Activated T-cell treated with anti-CD3 and anti-CD28 coated beads, Interleukin-2, amount 50 U/mL, for 4 hours (primary cell): ENCODE data around the gene KIAA1671. TPM values are rescaled to one million over a fixed set of nuclear protein-coding genes. Genes with fewer than 3 reads are reported as not detected.
"Not testable (repeated sequence)": the region's sequence is repeated elsewhere in the genome, so short reads cannot be mapped to it uniquely, and the experiment has no call there.

ENCODE experiments used
- ATAC-seq, 2 donors: fragments of 200-7000 bp; cut with Tn5 transposase; one replicate each; pipeline ENCODE4 v1.10.0; 2021
- DNase-seq: peaks from one replicate; pipeline ENCODE4 v3.0.0-alpha.2; 2020
- H3K27me3 Mint-ChIP-seq: one replicate; pipeline ENCODE4 v1.8.0; 2021; ENCODE audit warnings: low read depth, mixed read lengths
- H3K36me3 Mint-ChIP-seq: one replicate; pipeline ENCODE4 v1.8.0; 2022; ENCODE audit warnings: mixed read lengths; ENCODE audit not compliant: insufficient read depth
- H3K4me1 Mint-ChIP-seq: one replicate; pipeline ENCODE4 v1.8.0; 2021; ENCODE audit warnings: low read depth, mixed read lengths
- H3K4me3 Mint-ChIP-seq: one replicate; pipeline ENCODE4 v1.8.0; 2021; ENCODE audit warnings: mild to moderate bottlenecking, moderate library complexity, mixed read lengths
- H3K9me3 Mint-ChIP-seq: one replicate; pipeline ENCODE4 v1.8.0; 2021; ENCODE audit warnings: mixed read lengths
- total RNA-seq, 3 donors: library from RNA; stranded (reverse); gene quantifications; one replicate each; pipeline ENCODE4 v1.2.1, GENCODE V29; 2021

The KIAA1671 gene
- total RNA-seq, 3 donors from 2014 or later = 4.0 to 9.7 (median 7.3) TPM

DNA sequence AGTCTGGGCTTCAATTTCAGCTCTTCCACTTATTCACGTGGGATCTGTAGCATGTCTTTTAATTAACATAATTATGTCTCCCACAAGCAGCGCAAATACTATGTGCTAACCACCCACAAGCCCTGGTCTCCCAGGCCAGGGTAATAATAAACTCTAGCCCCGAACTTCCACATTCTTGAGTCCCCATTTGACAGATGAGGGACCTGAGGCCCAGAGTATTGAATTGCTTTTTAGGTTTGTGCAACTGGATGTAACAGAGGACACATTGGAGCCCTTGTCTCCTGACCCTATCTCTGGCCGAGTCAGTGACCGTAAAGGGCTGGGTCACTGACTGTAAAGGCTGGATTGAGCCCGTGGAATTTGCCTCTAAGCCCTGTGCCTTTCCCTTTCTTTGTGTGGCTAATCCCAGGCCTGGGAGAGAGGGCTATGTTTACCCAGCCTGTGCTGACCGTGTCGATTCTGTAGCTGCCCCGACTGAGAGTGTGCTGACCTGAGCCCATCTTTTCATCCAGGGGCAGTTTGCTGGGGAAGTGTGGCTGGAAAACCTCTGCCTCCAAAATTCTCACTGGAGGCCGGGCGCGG is 270.8 kb downstream of the KIAA1671 start:
- no peaks in the 10 kb centered on the region for H3K36me3 Mint-ChIP-seq
- no peak for ATAC-seq

DNA sequence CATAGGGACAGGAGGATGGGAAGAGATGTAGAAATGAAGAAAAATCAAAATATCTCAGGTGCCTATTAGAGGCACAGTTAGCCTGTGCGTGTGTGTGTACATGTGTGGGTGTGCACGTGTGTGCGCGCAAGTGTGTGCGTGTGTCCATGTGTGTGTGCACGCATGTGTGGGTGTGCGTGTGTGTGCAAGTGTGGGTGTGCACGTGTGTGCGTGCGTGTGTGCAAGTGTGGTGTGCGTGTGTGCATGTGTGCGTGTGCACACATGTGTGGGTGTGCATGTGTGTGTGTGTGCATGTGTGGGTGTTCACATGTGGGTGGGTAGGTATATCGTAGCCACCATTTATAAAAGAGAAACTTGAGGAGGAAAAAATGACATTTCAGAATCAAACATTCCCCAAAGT is 276.3 kb downstream of the KIAA1671 start:
- H3K4me3 Mint-ChIP-seq = no peak overlapping the region
- H3K4me1 Mint-ChIP-seq = no peaks in the 10 kb centered on the region
- H3K36me3 Mint-ChIP-seq = no peaks in the 10 kb centered on the region
- no peaks in the 10 kb centered on the region for H3K9me3 Mint-ChIP-seq
- no peak for DNase-seq
- ATAC-seq = no peak
- H3K27me3 Mint-ChIP-seq = peaks cover 26% of the 10 kb centered on the region

More for the DNA sequence above, 270.8 kb downstream of the KIAA1671 start:
- no peaks in the 10 kb centered on the region for H3K4me1 Mint-ChIP-seq
- peaks cover 13% of the 10 kb centered on the region for H3K27me3 Mint-ChIP-seq
- no peaks in the 10 kb centered on the region for H3K9me3 Mint-ChIP-seq
- no peak for DNase-seq
- H3K4me3 Mint-ChIP-seq = no peak overlapping the region

DNA sequence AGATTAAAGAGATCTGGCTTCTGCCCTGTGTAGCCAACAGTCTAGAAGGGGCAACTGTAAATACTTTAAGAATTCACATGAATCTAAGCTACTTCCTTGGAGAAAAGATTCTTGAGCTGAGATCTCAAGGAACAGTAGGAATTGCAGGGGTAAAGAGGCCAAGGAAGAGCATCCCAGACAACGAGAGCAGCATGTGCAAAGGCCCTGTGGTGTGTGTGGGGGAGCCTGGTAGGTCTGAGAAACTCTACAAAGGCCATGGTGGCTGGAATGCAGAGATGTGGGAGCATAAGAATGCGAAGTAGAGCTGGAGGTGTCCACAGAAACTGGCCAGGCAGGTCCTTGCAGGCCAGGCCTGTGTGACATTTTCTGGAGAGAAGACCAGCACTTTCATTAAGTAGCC is 278.2 kb downstream of the KIAA1671 start:
- H3K4me1 Mint-ChIP-seq, H3K4me3 Mint-ChIP-seq, H3K36me3 Mint-ChIP-seq, ATAC-seq, DNase-seq, H3K9me3 Mint-ChIP-seq: not testable (repeated sequence)
- peaks cover 37% of the 10 kb centered on the region for H3K27me3 Mint-ChIP-seq

DNA sequence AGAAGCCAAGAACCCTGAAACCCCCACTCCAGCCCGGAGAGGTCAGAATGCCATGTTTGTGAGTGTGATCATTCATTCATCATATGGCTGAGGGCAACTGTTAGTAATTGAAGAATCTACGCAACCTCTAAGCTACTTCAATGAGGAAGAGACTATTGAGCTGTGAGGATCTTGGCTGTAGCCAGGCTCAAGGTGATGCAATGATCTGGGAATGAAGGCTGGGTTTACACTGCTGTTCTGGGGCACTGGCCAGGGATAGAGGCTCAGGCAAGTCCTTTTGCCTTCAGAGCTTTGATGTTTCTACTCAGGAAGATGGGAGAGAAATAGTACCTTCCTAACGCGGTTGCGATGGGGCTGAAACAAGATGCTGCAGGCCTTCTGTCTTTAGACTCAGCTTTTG is 279.8 kb downstream of the KIAA1671 start:
- no peaks in the 10 kb centered on the region for H3K9me3 Mint-ChIP-seq
- peaks cover 4% of the 10 kb centered on the region for H3K4me1 Mint-ChIP-seq
- DNase-seq (no peak), ATAC-seq (no peak)
- no peaks in the 10 kb centered on the region for H3K36me3 Mint-ChIP-seq
- H3K4me3 Mint-ChIP-seq = no peak overlapping the region
- peaks cover 43% of the 10 kb centered on the region for H3K27me3 Mint-ChIP-seq

DNA sequence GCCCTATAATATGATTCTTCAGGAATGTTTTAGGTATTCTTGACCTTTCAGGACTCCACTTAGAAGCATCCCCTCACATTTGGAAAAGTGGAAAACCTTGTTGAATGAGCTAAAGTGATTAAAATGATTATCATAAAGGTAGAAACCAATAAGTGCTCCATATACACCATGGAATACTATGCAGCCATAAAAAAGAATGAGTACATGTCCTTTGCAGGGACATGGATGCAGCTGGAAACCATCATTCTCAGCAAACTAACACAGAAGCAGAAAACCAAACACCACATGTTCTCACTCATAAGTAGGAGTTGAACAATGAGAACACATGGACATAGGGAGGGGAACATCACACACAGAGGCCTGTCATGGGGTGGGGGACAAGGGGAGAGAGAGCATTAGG is 281.2 kb downstream of the KIAA1671 start:
- not testable (repeated sequence) for DNase-seq, ATAC-seq, H3K4me1 Mint-ChIP-seq, H3K9me3 Mint-ChIP-seq, H3K4me3 Mint-ChIP-seq, H3K36me3 Mint-ChIP-seq
- peaks cover 43% of the 10 kb centered on the region for H3K27me3 Mint-ChIP-seq

DNA sequence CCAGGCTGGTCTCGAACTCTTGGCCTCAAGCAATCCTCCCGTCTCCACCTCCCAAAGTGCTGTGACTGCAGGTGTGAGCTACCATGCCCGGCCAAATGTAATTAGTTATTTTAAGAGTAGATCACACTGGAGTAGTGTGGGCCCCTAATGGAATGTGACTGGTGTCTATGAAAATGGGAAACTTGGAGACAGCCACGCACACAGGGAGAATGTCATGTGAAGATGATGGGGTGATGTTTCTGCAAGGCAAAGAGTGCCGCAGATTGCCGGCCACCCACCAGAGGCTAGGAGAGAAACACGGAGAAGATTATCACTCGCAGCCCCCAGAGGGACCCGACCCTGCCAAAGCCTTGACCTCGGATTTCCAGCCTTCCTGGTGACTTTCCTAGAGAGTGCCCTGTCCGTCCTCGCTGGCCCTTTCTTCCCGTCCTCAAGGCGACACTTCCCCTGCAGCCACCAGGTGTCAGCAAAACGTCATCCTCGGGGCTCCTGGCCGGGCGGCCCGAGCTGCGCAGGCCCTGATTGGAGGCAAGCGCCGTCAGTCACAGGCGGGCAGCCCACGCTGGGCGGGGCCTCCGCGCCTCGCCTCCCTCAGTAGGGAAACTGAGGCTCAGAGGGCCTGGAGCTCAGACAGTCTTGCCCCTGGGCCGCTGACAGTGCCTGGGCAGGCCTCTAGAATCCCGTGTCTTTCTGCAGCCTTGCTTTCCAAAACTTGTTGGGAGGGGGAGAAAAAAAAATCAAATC is 283.2 kb downstream of the KIAA1671 start:
- Mint-ChIP-seq H3K27me3 (peaks cover 40% of the 10 kb centered on the region), H3K36me3 (no peaks in the 10 kb centered on the region), H3K4me3 (no peak overlapping the region), H3K4me1 (peaks cover 4% of the 10 kb centered on the region), H3K9me3 (no peaks in the 10 kb centered on the region)
- ATAC-seq (peak; percentile 82 to 98), DNase-seq (peak; percentile 30)

DNA sequence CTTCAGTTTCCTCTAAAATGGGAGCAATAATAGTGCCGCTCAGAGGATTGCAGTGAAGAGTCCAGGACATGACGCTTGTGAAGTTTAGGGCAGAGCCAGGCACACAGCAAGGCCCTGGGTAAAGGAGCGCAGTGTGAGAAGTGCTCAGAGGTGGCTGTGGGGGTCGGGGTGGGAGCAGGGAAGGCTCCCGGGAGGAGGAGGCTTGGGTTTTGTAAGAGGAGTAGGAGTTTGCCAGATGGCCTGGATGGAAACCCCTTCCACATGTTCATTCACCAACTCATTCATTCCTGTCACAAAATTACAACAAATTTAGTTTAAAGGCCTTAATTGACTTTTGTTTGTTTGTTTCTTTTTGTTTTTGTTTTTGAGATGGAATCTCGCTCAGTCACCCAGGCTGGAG is 283.9 kb downstream of the KIAA1671 start:
- no peaks in the 10 kb centered on the region for H3K36me3 Mint-ChIP-seq
- no peak overlapping the region for H3K4me3 Mint-ChIP-seq
- DNase-seq (no peak), ATAC-seq (no peak)
- peaks cover 4% of the 10 kb centered on the region for H3K4me1 Mint-ChIP-seq
- no peaks in the 10 kb centered on the region for H3K9me3 Mint-ChIP-seq
- peaks cover 45% of the 10 kb centered on the region for H3K27me3 Mint-ChIP-seq

DNA sequence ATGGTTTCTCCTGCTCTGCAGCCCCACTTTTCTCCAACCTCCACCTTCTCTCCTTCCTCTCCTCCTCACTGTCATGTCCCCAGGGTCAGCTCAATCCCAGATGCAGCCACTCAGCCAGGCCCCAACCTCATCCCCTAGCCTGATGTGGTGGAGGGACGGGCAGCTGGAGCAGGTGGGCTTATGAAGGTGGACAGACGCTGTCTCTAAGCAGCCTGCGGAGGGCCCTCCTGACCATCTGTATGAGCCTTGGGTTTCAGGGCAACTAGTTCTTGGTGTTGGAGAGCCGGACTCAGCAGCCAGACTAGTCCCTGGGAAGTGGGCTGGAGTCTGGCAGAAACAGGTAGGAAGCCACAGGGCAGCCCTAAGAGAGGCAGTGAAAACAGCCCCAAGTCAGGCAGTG is 285.0 kb downstream of the KIAA1671 start:
- Mint-ChIP-seq H3K36me3 (no peaks in the 10 kb centered on the region), H3K4me3 (no peak overlapping the region), H3K9me3 (no peaks in the 10 kb centered on the region), H3K4me1 (peaks cover 4% of the 10 kb centered on the region), H3K27me3 (peaks cover 37% of the 10 kb centered on the region)
- DNase-seq = no peak
- no peak for ATAC-seq

DNA sequence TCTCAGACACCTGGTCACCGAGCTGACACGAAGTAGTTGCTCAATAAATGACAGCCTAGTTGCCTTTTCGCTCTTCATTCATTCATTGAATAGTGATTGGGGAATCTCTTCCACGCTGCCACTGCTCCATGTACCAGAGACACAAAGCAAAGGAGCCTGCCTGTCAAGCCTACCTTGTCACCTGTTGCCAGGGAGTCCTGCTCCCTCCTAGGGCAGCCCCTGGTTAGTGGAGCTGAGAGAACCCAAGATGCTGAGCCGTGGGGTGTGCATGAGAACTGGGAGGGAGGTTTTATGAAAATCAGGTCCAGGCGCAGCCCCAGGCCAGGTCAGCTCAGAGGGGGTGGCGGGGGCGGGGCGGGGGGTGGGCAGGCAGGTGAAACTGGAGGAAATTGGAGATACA is 285.5 kb downstream of the KIAA1671 start:
- H3K27me3 Mint-ChIP-seq = peaks cover 32% of the 10 kb centered on the region
- H3K4me3 Mint-ChIP-seq, H3K36me3 Mint-ChIP-seq, ATAC-seq, DNase-seq, H3K9me3 Mint-ChIP-seq, H3K4me1 Mint-ChIP-seq: not testable (repeated sequence)

Other genes starting within 250 kb of the KIAA1671 start
- not detected for gene PIWIL3, start 178.0 kb upstream of the KIAA1671 start, total RNA-seq
- under 1 TPM; 0.03 to 0.98 (median 0.05) TPM for gene SGSM1, start 146.5 kb upstream of the KIAA1671 start, total RNA-seq
- not detected for gene LHFPL7, start 6.0 kb upstream of the KIAA1671 start, total RNA-seq
- gene CRYBB3, start 247.1 kb downstream of the KIAA1671 start, total RNA-seq = under 1 TPM in 1 of 3 donors, not detected in 2; 0.38 TPM